Liver (tissue), 3 donors: ENCODE measurements around the gene GGCT.

Experiments used
- CTCF ChIP-seq: fragments of 150-350 bp; IDR thresholded peaks from 2 replicates; pipeline ENCODE4 v1.5.1; 2017; ENCODE audit warnings: improper control_type of control experiment, low read depth, low read length; ENCODE audit not compliant: missing input control
- EGR1 ChIP-seq, 2 donors: IDR thresholded peaks; 2 replicates each; pipeline ENCODE4 v1.6.1; 2016 to 2018; ENCODE audit warnings: antibody characterized with exemption in 2 of 2, low read depth in 2 of 2
- FOXA1 ChIP-seq: IDR thresholded peaks from 2 replicates; pipeline ENCODE4 v1.6.1; 2016; ENCODE audit warnings: antibody characterized with exemption
- GABPA ChIP-seq, 2 donors: IDR thresholded peaks in 1 of 2; conservative IDR thresholded peaks in 1 of 2; 2 replicates each; pipeline ENCODE4 v1.6.1; 2016; ENCODE audit warnings: antibody characterized with exemption in 2 of 2, mild to moderate bottlenecking in 1 of 2, moderate library complexity in 1 of 2
- HNF4G ChIP-seq: IDR thresholded peaks from 2 replicates; pipeline ENCODE4 v1.6.1; 2016; ENCODE audit warnings: antibody characterized with exemption
- MAX ChIP-seq: IDR thresholded peaks from 2 replicates; pipeline ENCODE4 v1.6.1; 2016; ENCODE audit warnings: antibody characterized with exemption
- RAD21 ChIP-seq, 2 donors: IDR thresholded peaks; 2 replicates each; pipeline ENCODE4 v1.6.1; 2016; ENCODE audit warnings: antibody characterized with exemption in 2 of 2, mild to moderate bottlenecking in 2 of 2
- RXRA ChIP-seq, 2 donors: IDR thresholded peaks; 2 replicates each; pipeline ENCODE4 v1.6.1; 2017 to 2018; ENCODE audit warnings: antibody characterized with exemption in 2 of 2, mild to moderate bottlenecking in 1 of 2
- SP1 ChIP-seq: IDR thresholded peaks from 2 replicates; pipeline ENCODE4 v1.6.1; 2018; ENCODE audit warnings: antibody characterized with exemption, mild to moderate bottlenecking
- TAF1 ChIP-seq: conservative IDR thresholded peaks from 2 replicates; pipeline ENCODE4 v1.6.1; 2016; ENCODE audit warnings: antibody characterized with exemption, mild to moderate bottlenecking
- YY1 ChIP-seq: IDR thresholded peaks from 2 replicates; pipeline ENCODE4 v1.6.1; 2016; ENCODE audit warnings: antibody characterized with exemption, mild to moderate bottlenecking
- ZBTB33 ChIP-seq: IDR thresholded peaks from 2 replicates; pipeline ENCODE4 v1.6.1; 2016; ENCODE audit warnings: antibody characterized with exemption
- TF ChIP-seq, protein P1 (sequence below): IDR thresholded peaks from 2 replicates; pipeline ENCODE4 v1.6.1; 2016; ENCODE audit warnings: antibody characterized with exemption
- TF ChIP-seq, protein P2 (sequence below): IDR thresholded peaks from 2 replicates; pipeline ENCODE4 v1.6.1; 2016; ENCODE audit warnings: antibody characterized with exemption, mild to moderate bottlenecking
- donor health status: healthy.
- donor health status: healthy.

- TF ChIP-seq CTCF (peak; percentile 83), RXRA (IDR thresholded peaks at IDR 0.05) (no peak), RAD21 (IDR thresholded peaks at IDR 0.05) (peak; percentile 80 to 86), ZBTB33 (no peak), GABPA (IDR thresholded peaks at IDR 0.05 in 1 of 2, conservative IDR thresholded peaks at IDR 0.05 in 1 of 2) (no peak), SP1 (no peak), HNF4G (no peak), EGR1 (IDR thresholded peaks at IDR 0.05; ENCODE audit: low read depth in 2 of 2) (no peak), YY1 (no peak), MAX (no peak), FOXA1 (peak; percentile 68), TAF1 (no peak)
- TF ChIP-seq, protein P1, sequence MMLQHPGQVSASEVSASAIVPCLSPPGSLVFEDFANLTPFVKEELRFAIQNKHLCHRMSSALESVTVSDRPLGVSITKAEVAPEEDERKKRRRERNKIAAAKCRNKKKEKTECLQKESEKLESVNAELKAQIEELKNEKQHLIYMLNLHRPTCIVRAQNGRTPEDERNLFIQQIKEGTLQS: no peak
- TF ChIP-seq, protein P2, sequence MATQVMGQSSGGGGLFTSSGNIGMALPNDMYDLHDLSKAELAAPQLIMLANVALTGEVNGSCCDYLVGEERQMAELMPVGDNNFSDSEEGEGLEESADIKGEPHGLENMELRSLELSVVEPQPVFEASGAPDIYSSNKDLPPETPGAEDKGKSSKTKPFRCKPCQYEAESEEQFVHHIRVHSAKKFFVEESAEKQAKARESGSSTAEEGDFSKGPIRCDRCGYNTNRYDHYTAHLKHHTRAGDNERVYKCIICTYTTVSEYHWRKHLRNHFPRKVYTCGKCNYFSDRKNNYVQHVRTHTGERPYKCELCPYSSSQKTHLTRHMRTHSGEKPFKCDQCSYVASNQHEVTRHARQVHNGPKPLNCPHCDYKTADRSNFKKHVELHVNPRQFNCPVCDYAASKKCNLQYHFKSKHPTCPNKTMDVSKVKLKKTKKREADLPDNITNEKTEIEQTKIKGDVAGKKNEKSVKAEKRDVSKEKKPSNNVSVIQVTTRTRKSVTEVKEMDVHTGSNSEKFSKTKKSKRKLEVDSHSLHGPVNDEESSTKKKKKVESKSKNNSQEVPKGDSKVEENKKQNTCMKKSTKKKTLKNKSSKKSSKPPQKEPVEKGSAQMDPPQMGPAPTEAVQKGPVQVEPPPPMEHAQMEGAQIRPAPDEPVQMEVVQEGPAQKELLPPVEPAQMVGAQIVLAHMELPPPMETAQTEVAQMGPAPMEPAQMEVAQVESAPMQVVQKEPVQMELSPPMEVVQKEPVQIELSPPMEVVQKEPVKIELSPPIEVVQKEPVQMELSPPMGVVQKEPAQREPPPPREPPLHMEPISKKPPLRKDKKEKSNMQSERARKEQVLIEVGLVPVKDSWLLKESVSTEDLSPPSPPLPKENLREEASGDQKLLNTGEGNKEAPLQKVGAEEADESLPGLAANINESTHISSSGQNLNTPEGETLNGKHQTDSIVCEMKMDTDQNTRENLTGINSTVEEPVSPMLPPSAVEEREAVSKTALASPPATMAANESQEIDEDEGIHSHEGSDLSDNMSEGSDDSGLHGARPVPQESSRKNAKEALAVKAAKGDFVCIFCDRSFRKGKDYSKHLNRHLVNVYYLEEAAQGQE: no peak
Measured at GRCh38 chr7:30548845-30549244, 44.2 kb upstream of the GGCT start.
